HG02943 (cell line): ENCODE data around the gene TBC1D22A.
"Not testable (repeated sequence)": the region's sequence is repeated elsewhere in the genome, so short reads cannot be mapped to it uniquely, and the experiment has no call there.

Experiments
- ATAC-seq: cut with Tn5 transposase; IDR thresholded peaks from one replicate; pipeline ENCODE4 v1.9.1; 2021; ENCODE audit warnings: mild to moderate bottlenecking, low read depth, moderate library complexity; ENCODE audit not compliant: unreplicated experiment

Gene TBC1D22A

GRCh38 chr22:47049078-47049624 is 286.7 kb downstream of the TBC1D22A start:
- ATAC-seq: no peak

- not testable (repeated sequence) for ATAC-seq
Measured at GRCh38 chr22:47049736-47050400, 287.4 kb downstream of the TBC1D22A start.

GRCh38 chr22:47050401-47051051 is 288.1 kb downstream of the TBC1D22A start:
- ATAC-seq: no peak

- ATAC-seq: no peak
Measured at GRCh38 chr22:47051441-47052071, 289.1 kb downstream of the TBC1D22A start.

- no peak for ATAC-seq
Measured at GRCh38 chr22:47052236-47053012, 290.0 kb downstream of the TBC1D22A start.

GRCh38 chr22:47053013-47053725 is 290.7 kb downstream of the TBC1D22A start:
- ATAC-seq: no peak

GRCh38 chr22:47053726-47054141 is 291.3 kb downstream of the TBC1D22A start:
- ATAC-seq: no peak

GRCh38 chr22:47054231-47055072 is 292.0 kb downstream of the TBC1D22A start:
- no peak for ATAC-seq

- no peak for ATAC-seq
Measured at GRCh38 chr22:47055073-47055355, 292.6 kb downstream of the TBC1D22A start.

GRCh38 chr22:47055461-47055860 is 293.0 kb downstream of the TBC1D22A start:
- ATAC-seq: no peak

GRCh38 chr22:47055921-47056320 is 293.5 kb downstream of the TBC1D22A start:
- no peak for ATAC-seq

GRCh38 chr22:47056361-47056760 is 293.9 kb downstream of the TBC1D22A start:
- no peak for ATAC-seq

GRCh38 chr22:47056776-47057470 is 294.5 kb downstream of the TBC1D22A start:
- ATAC-seq: no peak

GRCh38 chr22:47057916-47058585 is 295.6 kb downstream of the TBC1D22A start:
- ATAC-seq: no peak

GRCh38 chr22:47059076-47059475 is 296.6 kb downstream of the TBC1D22A start:
- no peak for ATAC-seq

GRCh38 chr22:47059701-47060161 is 297.3 kb downstream of the TBC1D22A start:
- no peak for ATAC-seq

GRCh38 chr22:47060718-47061117 is 298.3 kb downstream of the TBC1D22A start:
- ATAC-seq: no peak

GRCh38 chr22:47061226-47061625 is 298.8 kb downstream of the TBC1D22A start:
- no peak for ATAC-seq
